ENCODE data around the gene MDP1.

Gene MDP1

GRCh38 chr14:24241829-24242443, 26.1 kb upstream of the MDP1 start:
- DNase-seq (ENCODE audit: insufficient read length, low spot score) = peak; percentile 95
- FAIRE-seq = no peak
- TF ChIP-seq POLR2A (IDR thresholded peaks at IDR 0.05; ENCODE audit: low read depth, low read length) (no peak), SPI1 (IDR thresholded peaks at IDR 0.05; ENCODE audit: low read depth, low read length) (no peak), POLR2AphosphoS5 (IDR thresholded peaks at IDR 0.05; ENCODE audit: low read depth, low read length) (no peak), PAX5 (IDR thresholded peaks at IDR 0.05; ENCODE audit: insufficient read depth, low read length, severe bottlenecking) (peak; percentile 45), TAF1 (IDR thresholded peaks at IDR 0.05; ENCODE audit: low read depth, low read length) (no peak), POU2F2 (IDR thresholded peaks at IDR 0.05; ENCODE audit: low read depth, low read length) (no peak)

GRCh38 chr14:24240110-24240918, 24.4 kb upstream of the MDP1 start:
- FAIRE-seq = no peak
- no peak for DNase-seq (ENCODE audit: insufficient read length, low spot score)
- TF ChIP-seq POU2F2 (IDR thresholded peaks at IDR 0.05; ENCODE audit: low read depth, low read length) = no peak
- TF ChIP-seq SPI1 (IDR thresholded peaks at IDR 0.05; ENCODE audit: low read depth, low read length) = no peak
- no peak for TF ChIP-seq POLR2AphosphoS5 (IDR thresholded peaks at IDR 0.05; ENCODE audit: low read depth, low read length)
- no peak for TF ChIP-seq PAX5 (IDR thresholded peaks at IDR 0.05; ENCODE audit: insufficient read depth, low read length, severe bottlenecking)
- TF ChIP-seq POLR2A (IDR thresholded peaks at IDR 0.05; ENCODE audit: low read depth, low read length) = no peak
- TF ChIP-seq TAF1 (IDR thresholded peaks at IDR 0.05; ENCODE audit: low read depth, low read length) = no peak

- FAIRE-seq = no peak
Observed at GRCh38 chr14:24238527-24239037, 22.7 kb upstream of the MDP1 start.

DNA sequence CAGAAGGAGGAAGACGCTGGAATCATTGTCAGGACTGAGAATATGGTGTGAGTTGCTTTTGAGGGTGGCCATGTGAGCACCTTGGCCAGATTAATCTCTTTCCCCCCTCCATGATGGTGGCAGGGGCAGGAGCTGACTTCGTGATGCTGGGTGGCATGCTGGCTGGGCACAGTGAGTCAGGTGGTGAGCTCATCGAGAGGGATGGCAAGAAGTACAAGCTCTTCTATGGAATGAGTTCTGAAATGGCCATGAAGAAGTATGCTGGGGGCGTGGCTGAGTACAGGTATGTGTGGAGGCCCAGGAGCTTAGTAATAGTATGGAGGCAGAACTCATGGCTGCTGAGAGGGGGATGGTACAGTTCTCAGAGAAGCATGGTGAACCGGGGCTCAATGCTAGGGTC, 22.3 kb upstream of the MDP1 start:
- TF ChIP-seq TAF1 (IDR thresholded peaks at IDR 0.05; ENCODE audit: low read depth, low read length) (no peak), POLR2A (IDR thresholded peaks at IDR 0.05; ENCODE audit: low read depth, low read length) (no peak), SPI1 (IDR thresholded peaks at IDR 0.05; ENCODE audit: low read depth, low read length) (no peak), POU2F2 (IDR thresholded peaks at IDR 0.05; ENCODE audit: low read depth, low read length) (no peak), PAX5 (IDR thresholded peaks at IDR 0.05; ENCODE audit: insufficient read depth, low read length, severe bottlenecking) (no peak), POLR2AphosphoS5 (IDR thresholded peaks at IDR 0.05; ENCODE audit: low read depth, low read length) (no peak)
- FAIRE-seq (no peak), DNase-seq (ENCODE audit: insufficient read length, low spot score) (no peak)

More at GRCh38 chr14:24238527-24239037, 22.7 kb upstream of the MDP1 start:
- DNase-seq (ENCODE audit: insufficient read length, low spot score) = no peak
- no peak for TF ChIP-seq POU2F2 (IDR thresholded peaks at IDR 0.05; ENCODE audit: low read depth, low read length)
- TF ChIP-seq PAX5 (IDR thresholded peaks at IDR 0.05; ENCODE audit: insufficient read depth, low read length, severe bottlenecking) = no peak
- no peak for TF ChIP-seq TAF1 (IDR thresholded peaks at IDR 0.05; ENCODE audit: low read depth, low read length)
- no peak for TF ChIP-seq SPI1 (IDR thresholded peaks at IDR 0.05; ENCODE audit: low read depth, low read length)
- TF ChIP-seq POLR2A (IDR thresholded peaks at IDR 0.05; ENCODE audit: low read depth, low read length) = peak; percentile 39; the same call in 1 of the 2 replicates
- TF ChIP-seq POLR2AphosphoS5 (IDR thresholded peaks at IDR 0.05; ENCODE audit: low read depth, low read length) = peak; percentile 41; the same call in 1 of the 2 replicates

GRCh38 chr14:24237463-24237955, 21.6 kb upstream of the MDP1 start:
- DNase-seq (ENCODE audit: insufficient read length, low spot score) (no peak), FAIRE-seq (no peak)
- TF ChIP-seq TAF1 (IDR thresholded peaks at IDR 0.05; ENCODE audit: low read depth, low read length) (no peak), POU2F2 (IDR thresholded peaks at IDR 0.05; ENCODE audit: low read depth, low read length) (no peak), POLR2AphosphoS5 (IDR thresholded peaks at IDR 0.05; ENCODE audit: low read depth, low read length) (no peak), POLR2A (IDR thresholded peaks at IDR 0.05; ENCODE audit: low read depth, low read length) (no peak), SPI1 (IDR thresholded peaks at IDR 0.05; ENCODE audit: low read depth, low read length) (no peak), PAX5 (IDR thresholded peaks at IDR 0.05; ENCODE audit: insufficient read depth, low read length, severe bottlenecking) (no peak)

DNA sequence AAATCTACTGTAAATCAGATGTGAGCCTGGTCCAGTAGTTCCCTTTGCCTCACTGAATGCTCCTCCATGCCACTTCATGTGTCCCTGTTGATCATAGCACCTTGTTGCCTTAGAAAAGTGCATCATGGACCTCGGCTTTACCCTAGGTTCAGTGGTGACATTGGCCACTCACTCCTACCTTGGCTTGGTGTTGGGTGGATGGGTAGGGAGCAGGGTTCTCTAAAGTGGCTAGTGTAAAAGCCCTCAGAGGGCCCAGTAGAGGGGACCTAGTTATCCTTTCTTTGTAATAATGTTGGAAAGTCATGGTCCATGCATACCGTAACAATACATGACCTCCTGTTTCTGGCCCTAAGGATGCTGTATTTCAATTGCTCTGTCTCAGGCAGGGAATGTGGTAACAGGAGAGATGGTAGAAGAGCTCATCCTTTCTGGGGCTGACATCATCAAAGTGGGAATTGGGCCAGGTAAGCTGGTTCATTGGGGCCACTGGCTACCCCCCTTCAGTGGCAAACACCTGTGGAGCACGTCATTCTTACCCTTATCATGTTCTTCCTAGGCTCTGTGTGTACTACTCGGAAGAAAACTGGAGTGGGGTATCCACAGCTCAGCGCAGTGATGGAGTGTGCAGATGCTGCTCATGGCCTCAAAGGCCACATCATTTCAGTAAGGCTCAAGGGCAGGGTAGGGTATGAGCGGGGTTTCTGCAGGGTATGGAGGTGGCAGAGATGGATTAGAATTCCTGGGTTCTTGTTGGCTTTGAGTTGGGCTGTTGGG, 21.0 kb upstream of the MDP1 start:
- FAIRE-seq = no peak

GRCh38 chr14:24235804-24236688, 20.2 kb upstream of the MDP1 start:
- FAIRE-seq (no peak), DNase-seq (ENCODE audit: insufficient read length, low spot score) (no peak)
- TF ChIP-seq PAX5 (IDR thresholded peaks at IDR 0.05; ENCODE audit: insufficient read depth, low read length, severe bottlenecking) = no peak
- TF ChIP-seq SPI1 (IDR thresholded peaks at IDR 0.05; ENCODE audit: low read depth, low read length) = no peak
- no peak; the same call in 1 of the 2 replicates for TF ChIP-seq POLR2AphosphoS5 (IDR thresholded peaks at IDR 0.05; ENCODE audit: low read depth, low read length)
- TF ChIP-seq POLR2A (IDR thresholded peaks at IDR 0.05; ENCODE audit: low read depth, low read length) = no peak
- no peak for TF ChIP-seq TAF1 (IDR thresholded peaks at IDR 0.05; ENCODE audit: low read depth, low read length)
- TF ChIP-seq POU2F2 (IDR thresholded peaks at IDR 0.05; ENCODE audit: low read depth, low read length) = no peak

More for the DNA sequence above, 21.0 kb upstream of the MDP1 start:
- DNase-seq (ENCODE audit: insufficient read length, low spot score) = no peak
- TF ChIP-seq SPI1 (IDR thresholded peaks at IDR 0.05; ENCODE audit: low read depth, low read length) (no peak), TAF1 (IDR thresholded peaks at IDR 0.05; ENCODE audit: low read depth, low read length) (no peak), POLR2A (IDR thresholded peaks at IDR 0.05; ENCODE audit: low read depth, low read length) (peak; percentile 40; the same call in 1 of the 2 replicates), PAX5 (IDR thresholded peaks at IDR 0.05; ENCODE audit: insufficient read depth, low read length, severe bottlenecking) (no peak), POLR2AphosphoS5 (IDR thresholded peaks at IDR 0.05; ENCODE audit: low read depth, low read length) (peak; percentile 33; the same call in 1 of the 2 replicates), POU2F2 (IDR thresholded peaks at IDR 0.05; ENCODE audit: low read depth, low read length) (no peak)
